Nephron (organoid): ENCODE measurements around the gene TGFB2.

Experiments used
- H3K27ac Mint-ChIP-seq, 3 experiments: 2 replicates each; pipeline ENCODE4 v1.8.0; 2020; ENCODE audit warnings: mixed read lengths in 3 of 3, mild to moderate bottlenecking in 2 of 3, moderate library complexity in 1 of 3
- H3K27me3 Mint-ChIP-seq: 2 replicates; pipeline ENCODE4 v1.8.0; 2021; ENCODE audit warnings: low read depth, mild to moderate bottlenecking, moderate library complexity, mixed read lengths
- H3K36me3 Mint-ChIP-seq: 2 replicates; pipeline ENCODE4 v1.8.0; 2020; ENCODE audit warnings: low read depth, mixed read lengths
- H3K4me1 Mint-ChIP-seq: 2 replicates; pipeline ENCODE4 v1.8.0; 2020; ENCODE audit warnings: mixed read lengths
- H3K4me3 Mint-ChIP-seq, 3 experiments: 2 replicates each; pipeline ENCODE4 v1.8.0; 2020; ENCODE audit warnings: mild to moderate bottlenecking in 3 of 3, mixed read lengths in 3 of 3, moderate library complexity in 2 of 3
- H3K9me3 Mint-ChIP-seq: 2 replicates; pipeline ENCODE4 v1.8.0; 2020; ENCODE audit warnings: mixed read lengths
- CTCF ChIP-seq, 3 experiments: fragments of 200-600 bp; sonication (generic); IDR thresholded peaks; one replicate each; pipeline ENCODE4 v1.5.0; 2021; ENCODE audit warnings: antibody characterized with exemption in 3 of 3; ENCODE audit not compliant: unreplicated experiment in 3 of 3

TGFB2 gene

GRCh38 chr1:218433744-218434143 is 88.6 kb downstream of the TGFB2 start:
- no peak for TF ChIP-seq CTCF (IDR thresholded peaks at IDR 0.05; ENCODE audit: unreplicated experiment in 3 of 3)
- no peaks in the 10 kb centered on the region for H3K9me3 Mint-ChIP-seq
- peaks cover 52% of the 10 kb centered on the region for H3K36me3 Mint-ChIP-seq
- H3K4me3 Mint-ChIP-seq: no peak overlapping the region
- H3K27me3 Mint-ChIP-seq: no peaks in the 10 kb centered on the region
- peak overlapping the region; percentile 22 to 88 (median 47) for H3K27ac Mint-ChIP-seq
- H3K4me1 Mint-ChIP-seq: peaks cover 36% of the 10 kb centered on the region

GRCh38 chr1:218435528-218435927 is 90.4 kb downstream of the TGFB2 start:
- no peak overlapping the region for H3K4me3 Mint-ChIP-seq

GRCh38 chr1:218436346-218436745 is 91.2 kb downstream of the TGFB2 start:
- Mint-ChIP-seq H3K36me3 (peaks cover 72% of the 10 kb centered on the region), H3K4me3 (no peak overlapping the region), H3K9me3 (no peaks in the 10 kb centered on the region), H3K4me1 (peaks cover 48% of the 10 kb centered on the region), H3K27me3 (no peaks in the 10 kb centered on the region), H3K27ac (no peak overlapping the region)
- no peak for TF ChIP-seq CTCF (IDR thresholded peaks at IDR 0.05; ENCODE audit: unreplicated experiment in 3 of 3)

More at GRCh38 chr1:218435528-218435927, 90.4 kb downstream of the TGFB2 start:
- Mint-ChIP-seq H3K36me3 (peaks cover 66% of the 10 kb centered on the region), H3K9me3 (no peaks in the 10 kb centered on the region), H3K4me1 (peaks cover 48% of the 10 kb centered on the region), H3K27me3 (no peaks in the 10 kb centered on the region), H3K27ac (peak overlapping the region in 1 of 3 experiments; percentile 88)
- TF ChIP-seq CTCF (IDR thresholded peaks at IDR 0.05; ENCODE audit: unreplicated experiment in 3 of 3): no peak

GRCh38 chr1:218436997-218437396 is 91.9 kb downstream of the TGFB2 start:
- H3K36me3 Mint-ChIP-seq: peaks cover 75% of the 10 kb centered on the region
- H3K9me3 Mint-ChIP-seq: no peaks in the 10 kb centered on the region
- no peak overlapping the region for H3K4me3 Mint-ChIP-seq
- TF ChIP-seq CTCF (IDR thresholded peaks at IDR 0.05; ENCODE audit: unreplicated experiment in 3 of 3): no peak
- H3K27ac Mint-ChIP-seq: no peak overlapping the region
- H3K27me3 Mint-ChIP-seq: no peaks in the 10 kb centered on the region
- peaks cover 50% of the 10 kb centered on the region for H3K4me1 Mint-ChIP-seq

- H3K36me3 Mint-ChIP-seq: peaks cover 75% of the 10 kb centered on the region
- H3K9me3 Mint-ChIP-seq: no peaks in the 10 kb centered on the region
- no peak for TF ChIP-seq CTCF (IDR thresholded peaks at IDR 0.05; ENCODE audit: unreplicated experiment in 3 of 3)
- no peaks in the 10 kb centered on the region for H3K27me3 Mint-ChIP-seq
- peak overlapping the region; percentile 56 to 76 (median 70) for H3K27ac Mint-ChIP-seq
- no peak overlapping the region for H3K4me3 Mint-ChIP-seq
- peaks cover 56% of the 10 kb centered on the region for H3K4me1 Mint-ChIP-seq
Measured at GRCh38 chr1:218439541-218440295, 94.6 kb downstream of the TGFB2 start.

- H3K4me3 Mint-ChIP-seq: no peak overlapping the region
- no peaks in the 10 kb centered on the region for H3K9me3 Mint-ChIP-seq
- H3K27ac Mint-ChIP-seq: peak overlapping the region in 1 of 3 experiments; percentile 73
- peaks cover 42% of the 10 kb centered on the region for H3K36me3 Mint-ChIP-seq
- H3K4me1 Mint-ChIP-seq: peaks cover 52% of the 10 kb centered on the region
- TF ChIP-seq CTCF (IDR thresholded peaks at IDR 0.05; ENCODE audit: unreplicated experiment in 3 of 3): no peak
- H3K27me3 Mint-ChIP-seq: no peaks in the 10 kb centered on the region
Measured at GRCh38 chr1:218443255-218443654, 98.1 kb downstream of the TGFB2 start.
